ENCODE measurements around the gene CNIH4.
"Not testable (repeated sequence)": the region's sequence is repeated elsewhere in the genome, so short reads cannot be mapped to it uniquely, and the experiment has no call there.

Gene CNIH4

DNA sequence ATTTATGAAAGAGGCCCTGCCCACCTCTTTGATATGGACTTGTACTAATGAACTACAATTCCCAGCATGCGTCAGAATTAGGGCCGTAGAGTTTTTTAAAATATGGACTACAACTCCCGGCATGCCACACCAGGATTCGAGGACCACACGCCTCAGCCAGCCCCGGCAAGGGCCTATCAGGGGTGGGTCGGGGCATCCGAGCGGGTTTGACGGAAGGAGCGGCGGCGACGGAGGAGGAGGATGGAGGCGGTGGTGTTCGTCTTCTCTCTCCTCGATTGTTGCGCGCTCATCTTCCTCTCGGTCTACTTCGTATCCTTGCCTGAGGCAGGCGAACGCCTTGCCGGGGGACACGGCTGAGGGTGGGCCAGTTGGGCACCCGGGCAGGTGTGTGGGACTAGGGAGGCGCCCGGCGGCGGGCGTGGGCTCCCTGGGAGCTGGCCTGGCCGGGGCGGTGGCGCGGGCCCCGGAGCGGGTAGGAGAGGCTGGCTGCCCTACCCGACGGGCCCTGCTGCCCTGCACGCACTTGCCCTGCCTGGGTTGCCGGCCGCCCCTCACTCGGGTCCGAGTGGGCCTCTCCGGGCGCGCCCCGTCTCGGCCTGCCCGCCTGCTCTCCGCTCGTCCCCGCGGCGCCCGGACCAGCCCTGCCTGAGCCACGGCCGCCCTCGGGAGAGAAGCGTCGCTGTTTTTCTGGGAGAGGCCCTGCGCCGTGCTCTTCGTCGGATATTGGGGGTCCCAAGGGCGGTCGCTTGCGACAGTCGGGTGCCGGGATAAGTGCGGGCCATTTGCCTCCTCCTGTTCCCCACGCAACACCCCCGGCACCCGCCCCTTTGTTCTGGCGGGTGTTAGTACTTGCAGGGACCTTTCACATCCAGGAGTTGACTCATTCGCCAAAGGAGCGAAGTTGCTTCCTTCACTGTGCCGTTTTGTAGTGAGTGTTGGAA, at the start of gene CNIH4:
CNIH4 (plus strand) TSS at position 195 of the 941 bp plus-strand sequence; CDS start at position 241, 46 bp downstream.
- peak; percentile 79 for DNase-seq

DNA sequence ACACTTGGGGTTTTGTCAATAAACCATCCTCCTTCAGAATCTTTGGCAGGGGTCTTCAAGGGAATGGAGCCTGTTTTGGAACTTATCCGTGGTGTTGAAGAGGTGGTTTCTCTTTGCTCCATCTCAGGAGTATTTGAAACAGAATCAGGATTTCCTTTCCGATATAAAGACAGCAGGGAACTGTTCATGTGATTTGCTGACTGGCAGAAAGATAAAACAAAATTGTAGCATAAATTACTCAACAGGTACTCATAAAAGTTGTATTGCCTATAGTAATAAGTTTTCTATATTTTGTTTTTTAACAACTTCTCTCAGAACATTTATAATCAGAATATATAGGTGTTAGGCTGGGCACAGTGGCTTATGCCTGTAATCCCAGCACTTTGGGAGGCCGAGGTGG, 48.6 kb upstream of the CNIH4 start:
- DNase-seq = no peak

DNA sequence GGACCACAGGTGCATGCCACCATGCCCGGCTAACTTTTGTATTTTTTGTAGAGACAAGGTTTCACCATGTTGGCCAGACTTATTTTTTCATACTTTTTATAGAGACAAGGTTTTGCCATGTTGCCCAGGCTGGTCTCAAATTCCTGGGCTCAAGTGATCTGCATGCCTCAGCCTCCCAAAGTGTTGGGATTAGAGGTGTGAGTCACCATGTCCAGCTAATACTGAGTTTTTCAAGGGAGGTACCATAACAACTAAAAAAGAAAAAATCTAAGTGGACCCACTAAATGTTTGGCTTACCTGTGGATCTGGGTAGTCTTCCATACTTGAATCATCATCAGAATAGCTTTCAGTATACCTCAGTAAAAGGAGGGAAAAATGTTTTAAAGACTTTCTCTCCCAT, 45.2 kb upstream of the CNIH4 start:
- DNase-seq = not testable (repeated sequence)

DNA sequence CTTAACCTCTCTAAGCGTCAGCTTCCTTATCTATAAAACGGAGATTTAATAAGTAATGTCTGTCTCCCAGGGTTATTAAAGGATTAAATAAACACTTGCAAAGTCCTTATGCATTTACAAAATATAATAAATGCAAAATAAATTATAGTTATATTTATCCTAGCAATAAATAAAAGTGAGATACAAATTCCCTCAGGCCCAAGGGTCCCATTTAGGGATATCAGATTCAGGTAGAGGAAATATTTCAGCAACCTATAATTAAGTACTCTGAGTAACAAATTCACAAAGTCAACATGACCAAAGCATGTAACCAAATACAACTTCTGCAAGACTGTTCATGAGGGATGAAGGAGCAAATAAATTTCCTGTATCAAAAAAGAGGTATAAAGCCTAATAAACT, 44.7 kb upstream of the CNIH4 start:
- no peak for DNase-seq

DNA sequence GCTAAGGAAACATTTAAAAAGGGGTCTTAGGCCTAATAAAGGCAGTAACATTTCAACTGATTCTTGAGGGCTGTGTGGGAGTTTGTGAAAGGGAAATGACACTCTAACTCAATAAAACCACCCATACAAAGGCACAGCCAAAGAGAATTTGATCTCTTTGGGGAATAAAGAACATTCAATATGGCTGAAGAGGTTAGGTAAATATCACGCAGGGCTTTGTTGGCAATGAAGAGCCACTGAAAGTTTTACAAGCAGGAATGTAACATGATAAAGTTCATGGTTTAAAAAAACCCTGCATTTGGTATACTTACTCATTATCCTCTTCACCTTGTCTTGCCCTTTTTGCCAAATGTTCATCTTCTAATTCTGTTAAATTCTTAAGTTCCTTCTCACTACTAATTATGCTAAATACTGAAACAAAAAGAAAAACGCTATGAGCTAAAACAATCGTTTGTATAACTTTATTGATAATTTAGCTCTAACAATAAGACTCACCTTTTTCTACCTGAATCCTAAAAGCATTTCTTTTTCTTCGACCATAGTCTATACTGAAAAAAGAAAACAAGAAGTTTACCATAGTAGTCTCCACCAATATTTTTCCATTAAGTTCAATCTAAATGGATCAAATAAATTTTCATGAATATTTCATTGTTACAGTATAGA, 39.2 kb upstream of the CNIH4 start:
- no peak for DNase-seq

DNA sequence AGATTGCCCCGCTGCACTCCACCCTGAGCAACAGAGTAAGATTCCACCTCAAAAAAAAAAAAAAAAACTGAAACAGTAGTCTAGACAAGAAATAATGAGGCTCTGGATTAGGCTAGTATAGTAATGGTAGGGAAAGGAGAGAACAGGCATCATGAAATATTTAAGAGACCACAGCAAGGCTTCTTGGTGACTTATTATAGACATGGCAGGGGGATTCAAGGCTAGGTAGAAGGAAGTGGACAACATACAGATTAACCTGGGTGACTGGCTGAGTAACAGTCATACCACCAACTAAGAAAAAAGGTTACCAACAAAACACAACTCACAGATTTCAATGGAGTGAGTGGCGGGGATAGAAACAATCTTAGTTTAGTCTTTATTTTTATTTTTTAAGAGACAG, 35.0 kb upstream of the CNIH4 start:
- no peak for DNase-seq

DNA sequence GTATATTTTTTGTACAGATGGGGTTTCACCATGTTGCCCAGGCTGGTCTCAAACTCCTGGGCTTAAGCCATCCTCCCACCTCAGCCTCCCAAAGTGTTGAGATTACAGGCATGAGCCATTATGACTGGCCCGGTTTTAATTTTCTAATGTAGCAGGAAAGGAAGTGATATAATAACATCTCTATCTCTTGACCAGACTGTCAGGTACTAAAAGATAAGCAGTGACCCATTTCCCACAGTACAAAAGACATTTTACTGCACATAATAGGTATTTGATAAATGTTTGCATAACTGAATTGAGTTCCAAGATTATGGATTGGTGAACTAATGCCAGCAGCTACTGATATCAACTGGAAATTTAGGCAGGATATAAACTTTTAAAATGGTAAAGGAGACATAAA, 30.7 kb upstream of the CNIH4 start:
- no peak for DNase-seq

DNA sequence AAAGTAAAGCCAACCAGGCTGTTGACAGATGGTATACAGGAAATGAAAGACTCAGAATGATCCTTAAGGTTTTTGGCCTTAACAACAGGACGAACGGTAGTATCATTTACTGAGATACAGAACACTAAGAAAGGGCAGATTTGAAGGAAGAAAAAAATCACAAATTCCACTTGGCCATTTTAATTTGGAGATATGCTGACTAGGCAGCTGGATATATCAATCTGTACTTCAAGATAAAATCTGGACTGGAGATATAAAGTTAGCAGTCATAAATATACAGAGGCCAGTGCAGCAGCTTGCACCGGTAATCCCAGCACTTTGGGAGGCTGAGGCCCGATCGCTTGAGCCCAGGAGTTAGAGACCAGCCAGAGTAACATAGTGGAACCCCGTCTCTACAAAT, 28.0 kb upstream of the CNIH4 start:
- DNase-seq = no peak

DNA sequence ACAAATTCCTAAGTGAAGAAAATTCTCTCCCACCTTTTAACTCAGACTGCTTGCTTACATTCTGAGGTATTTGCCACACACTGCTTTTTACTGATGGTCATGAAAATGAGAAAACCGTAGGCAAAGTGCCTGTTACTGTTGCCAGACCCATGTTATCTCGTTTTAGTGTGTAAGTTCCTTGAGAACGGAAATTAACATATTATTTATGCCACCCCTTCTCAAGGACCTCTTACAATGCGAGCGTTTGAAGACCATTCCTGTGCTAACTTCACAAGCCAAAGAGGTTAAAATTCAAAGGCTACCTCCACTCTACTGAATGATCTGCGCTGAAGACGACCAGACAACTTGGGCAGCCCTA, 27.2 kb upstream of the CNIH4 start:
- DNase-seq = no peak

DNA sequence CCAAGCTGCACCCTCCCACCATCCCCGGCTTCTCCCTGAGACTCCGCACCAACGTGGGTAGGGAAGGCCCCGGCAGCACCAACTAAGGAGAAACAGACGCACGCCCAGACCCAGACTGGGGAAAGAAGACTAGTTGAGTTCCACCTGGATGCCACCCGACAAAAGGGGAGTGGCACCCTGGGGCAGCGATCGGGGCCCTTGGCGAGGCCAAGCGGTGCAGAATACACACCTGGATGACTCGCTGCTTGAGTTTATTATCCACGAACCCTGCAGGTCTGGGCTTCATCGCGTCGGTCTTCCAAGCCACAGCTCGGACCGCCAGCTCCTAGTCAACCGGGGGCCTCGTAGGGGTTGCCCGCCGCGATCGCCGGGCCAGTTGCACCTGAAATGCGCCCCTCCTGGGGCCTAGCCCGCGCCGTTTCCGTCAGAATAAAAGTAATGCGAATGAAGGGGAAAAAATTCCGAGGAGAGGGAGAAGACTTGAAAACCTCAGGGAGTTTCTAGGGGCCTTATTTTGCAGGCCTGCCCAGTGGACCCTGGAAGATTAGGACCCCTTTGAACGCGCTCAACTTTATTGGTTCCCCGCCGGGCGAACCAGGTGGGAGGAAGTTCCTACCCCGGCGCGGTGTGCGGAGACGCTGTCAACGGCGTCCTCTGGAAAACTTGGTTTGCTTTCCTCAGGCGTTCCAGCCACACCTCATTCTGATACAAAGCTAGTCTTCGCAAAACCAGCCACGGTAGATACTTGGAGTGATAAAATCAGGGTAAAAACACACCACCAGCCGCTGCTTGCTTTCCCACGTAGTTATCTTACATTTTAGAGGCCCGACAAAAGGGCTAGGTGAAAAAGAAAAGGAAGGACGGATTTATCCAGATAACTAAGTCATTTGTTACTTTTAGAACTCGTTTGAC, 26.6 kb upstream of the CNIH4 start, which contains the start of gene NVL:
NVL (minus strand) TSS at position 331 of the 912 bp plus-strand sequence; CDS start at position 286, 45 bp downstream.
- peak; percentile 68 for DNase-seq

DNA sequence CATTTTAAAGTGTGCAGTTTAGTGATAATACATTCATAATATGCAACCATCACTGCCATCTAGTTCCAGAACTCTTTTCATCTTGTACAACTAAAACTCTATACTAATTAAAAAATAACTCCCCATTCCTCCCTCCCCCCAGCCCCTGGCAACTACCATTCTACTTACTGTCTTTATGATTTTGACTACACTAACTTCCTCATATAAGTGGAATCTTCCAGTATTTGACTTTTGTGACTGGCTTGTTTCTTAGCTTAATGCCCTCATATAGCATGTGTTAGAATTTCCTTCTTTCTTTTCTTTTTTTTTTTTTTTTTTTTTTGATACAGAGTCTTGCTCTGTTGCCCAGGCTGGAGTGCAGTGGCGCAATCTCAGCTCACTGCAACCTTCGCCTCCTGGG, 25.4 kb upstream of the CNIH4 start:
- DNase-seq = no peak

DNA sequence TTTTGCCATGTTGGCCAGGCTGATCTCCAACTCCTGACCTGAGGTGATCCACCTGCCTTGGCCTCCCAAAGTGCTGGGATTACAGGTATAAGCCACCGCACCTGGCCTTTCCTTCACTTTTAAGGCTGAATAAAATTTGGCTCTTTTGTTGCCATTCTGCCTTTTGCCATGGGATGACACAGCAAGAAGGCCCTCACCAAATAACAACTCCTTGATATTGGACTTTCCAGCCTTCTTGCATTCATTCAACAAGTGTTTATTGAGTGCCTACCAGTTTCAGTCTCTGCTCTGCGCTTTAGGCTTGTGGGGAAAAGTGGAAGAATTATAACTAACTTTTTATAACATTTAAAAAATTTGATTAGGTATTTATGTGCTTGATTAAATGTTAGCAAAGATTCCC, 24.9 kb upstream of the CNIH4 start:
- DNase-seq = no peak

DNA sequence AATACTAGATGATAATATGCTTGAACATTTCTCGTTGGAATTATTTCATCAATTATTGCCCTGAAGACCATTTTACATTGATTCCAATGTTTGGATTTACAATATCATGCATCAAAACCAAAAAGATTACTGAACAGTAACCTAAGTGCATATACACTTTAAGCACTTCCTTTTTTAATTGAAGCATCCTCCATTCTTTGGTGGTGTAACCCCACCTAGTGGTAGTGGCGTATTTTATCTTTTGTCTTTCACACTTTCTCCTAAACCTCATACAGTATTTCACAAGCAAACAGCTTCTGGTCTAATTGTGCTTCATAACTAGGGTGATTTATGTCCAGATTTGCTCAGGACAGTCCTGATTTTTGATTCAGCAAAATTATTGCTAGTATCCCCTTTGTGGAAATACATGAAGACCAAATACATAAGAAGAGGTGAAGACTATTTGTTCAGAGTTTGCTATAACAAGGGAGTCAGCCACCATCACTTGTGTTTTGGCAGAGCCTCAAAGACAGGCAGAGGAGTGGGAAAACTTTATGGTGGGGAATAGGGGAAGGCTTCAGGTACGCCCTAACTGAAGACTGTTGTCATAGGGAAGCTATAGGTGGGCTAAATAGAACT, 23.3 kb upstream of the CNIH4 start:
- no peak for DNase-seq

DNA sequence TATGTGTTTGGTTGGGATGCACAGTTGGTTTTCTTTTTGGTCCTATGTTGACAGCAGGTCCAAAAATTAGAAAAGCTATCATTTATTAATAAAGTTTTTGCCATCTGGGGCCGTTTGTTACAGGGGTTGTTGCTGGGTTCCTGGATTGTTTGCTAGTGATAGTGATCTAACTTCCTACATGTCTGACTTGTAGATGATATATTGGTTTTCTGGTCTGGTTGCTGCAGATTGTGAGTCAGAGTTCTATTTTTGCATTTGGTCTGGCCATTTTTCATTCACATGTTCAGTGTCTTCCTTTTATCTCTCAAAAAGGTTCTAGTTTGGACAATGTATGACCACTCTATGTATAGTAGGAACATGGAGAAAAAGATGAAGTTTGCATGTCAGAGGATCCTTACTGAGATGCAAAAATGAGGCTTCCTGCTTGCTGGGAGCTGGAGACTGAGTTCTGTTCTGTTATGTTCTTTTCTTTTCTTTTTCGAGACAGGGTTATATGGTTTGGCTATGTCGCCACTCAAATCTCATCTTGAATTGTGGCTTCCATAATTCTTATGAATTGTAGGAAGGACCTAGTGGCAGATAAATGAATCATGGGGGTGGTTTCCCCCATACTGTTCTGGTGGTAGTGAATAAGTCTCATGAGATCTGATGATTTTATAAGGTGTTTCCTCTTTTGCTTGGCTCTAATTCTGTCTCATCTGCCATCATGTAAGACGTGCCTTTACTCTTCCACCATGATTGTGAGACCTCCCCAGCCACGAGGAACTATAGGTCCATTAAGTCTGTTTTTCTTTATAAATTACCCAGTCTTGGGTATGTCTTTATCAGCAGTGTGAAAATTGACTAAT, 22.5 kb upstream of the CNIH4 start:
- no peak for DNase-seq

DNA sequence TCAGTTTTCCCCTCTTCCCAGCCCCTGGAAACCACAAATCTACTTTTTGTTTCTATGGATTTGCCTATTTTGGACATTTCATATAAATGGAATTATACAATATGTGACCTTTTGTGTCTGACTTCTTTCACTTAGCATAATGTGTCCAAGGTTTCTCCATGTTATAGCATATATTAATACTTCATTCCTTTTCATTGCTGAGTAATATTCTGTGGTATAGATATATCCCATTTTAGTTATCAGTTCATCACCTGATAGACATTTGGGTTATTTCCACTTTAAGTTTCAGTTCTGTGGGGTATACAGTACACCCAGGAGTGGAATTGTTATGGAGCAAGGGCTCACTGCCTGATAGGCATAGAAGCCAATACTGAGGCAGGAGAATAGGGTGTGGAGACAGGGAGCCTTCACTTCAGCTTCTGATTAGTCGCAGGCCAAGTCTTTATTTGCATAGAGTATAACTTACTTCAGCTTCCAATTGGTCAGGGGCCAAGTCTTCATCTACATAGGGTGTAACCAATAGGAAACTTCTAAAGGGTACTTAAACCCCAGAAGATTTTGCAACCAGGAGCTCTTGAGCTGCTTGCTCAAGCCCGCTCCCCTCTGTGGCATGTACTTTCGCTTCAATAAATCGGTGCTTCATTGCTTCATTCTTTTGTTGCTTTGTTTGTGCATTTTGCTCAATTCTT, 18.4 kb upstream of the CNIH4 start:
- no peak for DNase-seq

DNA sequence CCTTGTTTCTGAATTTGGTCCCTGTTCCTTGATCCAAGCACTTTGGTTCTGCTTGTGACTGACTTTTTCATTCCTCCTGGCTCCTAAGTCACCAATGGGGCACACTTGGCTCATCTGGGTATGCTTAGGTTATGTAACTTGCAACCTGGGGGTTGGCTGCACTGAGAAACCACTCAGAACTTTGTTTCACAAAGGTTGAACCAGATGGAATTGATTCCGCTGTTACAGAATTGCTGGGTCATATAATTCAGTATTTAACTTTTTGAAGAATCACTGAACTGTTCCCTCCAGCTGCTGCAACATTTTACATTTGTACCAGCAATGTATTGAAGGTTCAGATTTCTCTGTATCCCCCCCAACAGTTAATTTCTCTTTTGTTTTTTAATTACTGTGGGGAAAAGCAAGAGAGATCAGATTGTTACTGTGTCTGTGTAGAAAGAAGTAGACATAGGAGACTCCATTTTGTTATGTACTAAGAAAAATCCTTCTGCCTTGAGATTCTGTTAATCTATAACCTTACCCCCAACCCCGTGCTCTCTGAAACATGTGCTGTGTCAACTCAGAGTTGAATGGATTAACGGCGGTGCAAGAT, 17.1 kb upstream of the CNIH4 start:
- DNase-seq = no peak

DNA sequence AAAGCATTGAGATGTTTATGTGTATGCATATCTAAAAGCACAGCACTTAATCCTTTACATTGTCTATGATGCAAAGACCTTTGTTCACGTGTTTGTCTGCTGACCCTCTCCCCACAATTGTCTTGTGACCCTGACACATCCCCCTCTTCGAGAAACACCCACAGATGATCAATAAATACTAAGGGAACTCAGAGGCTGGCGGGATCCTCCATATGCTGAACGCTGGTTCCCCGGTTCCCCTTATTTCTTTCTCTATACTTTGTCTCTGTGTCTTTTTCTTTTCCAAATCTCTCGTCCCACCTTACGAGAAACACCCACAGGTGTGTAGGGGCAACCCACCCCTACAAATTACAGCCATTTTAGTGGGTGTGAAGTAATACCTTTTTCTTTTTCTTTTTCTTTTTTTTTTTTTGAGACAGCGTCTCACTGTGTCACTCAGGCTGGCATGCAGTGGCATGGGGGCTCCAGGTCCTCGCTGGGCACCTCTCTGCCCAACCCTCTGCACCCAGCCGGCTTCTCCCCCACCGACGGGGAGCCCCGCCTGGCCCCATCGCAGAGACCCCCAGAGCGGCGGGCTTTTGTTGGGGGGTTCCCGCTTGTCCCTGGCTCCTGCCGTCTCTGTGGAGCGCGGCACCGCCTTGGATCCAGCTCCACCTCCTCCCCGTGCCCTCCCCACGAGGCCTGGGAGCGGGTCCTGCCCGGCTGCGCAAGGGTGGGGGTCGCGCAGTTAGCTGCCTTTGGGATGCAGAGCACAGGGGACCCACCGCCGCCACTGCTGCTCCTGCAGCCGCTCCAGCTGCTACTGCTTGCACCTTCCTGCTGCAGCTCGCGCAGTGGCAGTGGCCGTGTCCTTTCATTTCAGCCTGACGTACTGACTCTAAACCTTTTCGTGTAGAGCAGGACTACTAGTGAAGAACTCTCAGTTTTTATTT, 16.0 kb upstream of the CNIH4 start:
- DNase-seq = not testable (repeated sequence)

DNA sequence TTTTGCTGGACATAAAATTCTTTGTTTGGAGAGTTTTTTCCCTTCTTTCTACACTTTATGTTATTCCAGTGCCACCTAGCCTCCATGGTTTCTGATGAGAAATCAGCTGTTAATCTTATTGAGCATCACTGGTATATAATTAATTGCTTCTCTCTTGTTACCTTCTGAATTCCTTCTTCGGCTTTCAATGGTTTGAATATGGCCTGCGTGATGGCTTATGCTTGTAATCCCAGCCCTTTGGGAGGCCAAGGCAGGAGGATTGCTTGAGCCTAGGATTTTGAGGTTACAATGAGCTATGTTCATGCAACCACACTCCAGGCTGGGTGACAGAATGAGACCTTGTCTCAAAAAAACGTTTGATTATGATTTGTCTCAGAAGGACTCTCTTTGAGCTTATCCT, 13.0 kb upstream of the CNIH4 start:
- no peak for DNase-seq

DNA sequence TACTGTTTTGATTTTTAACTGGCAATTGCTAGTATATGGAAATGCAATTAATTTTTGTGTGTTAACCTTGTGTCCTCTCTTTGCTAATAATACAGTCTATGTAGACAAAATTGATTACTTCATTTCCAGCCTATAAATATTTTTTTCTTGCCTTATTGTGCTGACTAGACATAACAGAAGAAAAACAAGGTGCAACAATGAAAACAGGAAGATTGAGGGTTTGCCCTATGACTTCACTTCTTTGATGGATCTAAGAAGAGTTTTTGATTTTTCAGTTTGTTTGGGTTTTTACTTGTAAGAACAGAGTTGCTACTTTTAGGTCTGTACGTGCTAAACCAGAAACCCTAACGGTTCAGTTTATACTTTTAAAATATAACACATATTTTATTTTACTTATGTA, 8.5 kb upstream of the CNIH4 start:
- no peak for DNase-seq

DNA sequence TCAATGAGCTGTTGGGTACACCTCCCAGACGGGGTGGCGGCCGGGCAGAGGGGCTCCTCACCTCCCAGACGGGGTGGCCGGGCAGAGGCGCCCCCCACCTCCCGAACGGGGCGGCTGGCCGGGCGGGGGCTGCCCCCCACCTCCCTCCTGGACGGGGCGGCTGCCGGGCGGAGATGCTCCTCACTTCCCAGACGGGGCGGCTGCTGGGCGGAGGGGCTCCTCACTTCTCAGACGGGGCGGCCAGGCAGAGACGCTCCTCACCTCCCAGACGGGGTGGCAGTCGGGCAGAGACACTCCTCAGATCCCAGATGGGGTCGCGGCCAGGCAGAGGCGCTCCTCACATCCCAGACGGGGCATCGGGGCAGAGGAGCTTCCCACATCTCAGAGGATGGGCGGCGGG, 7.0 kb upstream of the CNIH4 start:
- DNase-seq = not testable (repeated sequence)

Data from NCI-H1417 treated with DMSO at 0.1 percent for 48 hours (cell line).